ENCODE data around the gene OPN3.

OPN3 gene

DNA sequence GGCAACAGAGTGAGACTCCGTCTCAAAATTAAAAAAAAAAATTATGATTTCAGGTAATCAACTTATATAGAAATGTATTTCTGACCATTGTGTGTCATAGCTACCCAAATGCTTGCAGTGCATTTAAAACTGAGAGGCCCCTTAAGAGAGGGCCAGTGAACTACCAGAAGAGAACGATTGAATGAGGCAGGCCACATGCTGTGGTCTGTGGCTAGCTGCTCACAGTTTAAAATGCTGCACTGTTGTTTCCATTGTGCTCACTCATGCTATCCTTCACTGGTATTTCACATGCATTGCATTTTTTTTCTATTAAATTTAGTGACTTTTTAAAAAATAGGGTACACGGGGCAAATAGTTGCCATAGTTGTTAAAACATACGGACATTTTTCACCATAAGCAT is 26.0 kb downstream of the OPN3 start:
- Mint-ChIP-seq H3K4me1 (no peaks in the 10 kb centered on the region), H3K27ac (no peak overlapping the region), H3K4me3 (no peak overlapping the region), H3K27me3 (no peaks in the 10 kb centered on the region), H3K9me3 (no peaks in the 10 kb centered on the region), H3K36me3 (no peaks in the 10 kb centered on the region)

GRCh38 chr1:241612533-241613477 is 27.4 kb downstream of the OPN3 start:
- Mint-ChIP-seq H3K27me3 (no peaks in the 10 kb centered on the region), H3K4me1 (no peaks in the 10 kb centered on the region), H3K4me3 (no peak overlapping the region), H3K36me3 (no peaks in the 10 kb centered on the region), H3K27ac (no peak overlapping the region), H3K9me3 (no peaks in the 10 kb centered on the region)

- Mint-ChIP-seq H3K9me3 (no peaks in the 10 kb centered on the region), H3K27ac (no peak overlapping the region), H3K4me3 (no peak overlapping the region), H3K36me3 (no peaks in the 10 kb centered on the region), H3K27me3 (no peaks in the 10 kb centered on the region), H3K4me1 (no peaks in the 10 kb centered on the region)
These were observed 28.4 kb downstream of the OPN3 start for GRCh38 chr1:241611736-241612135.

- no peaks in the 10 kb centered on the region for H3K27me3 Mint-ChIP-seq
- no peaks in the 10 kb centered on the region for H3K36me3 Mint-ChIP-seq
- no peaks in the 10 kb centered on the region for H3K4me1 Mint-ChIP-seq
- H3K4me3 Mint-ChIP-seq: no peak overlapping the region
- no peaks in the 10 kb centered on the region for H3K9me3 Mint-ChIP-seq
- no peak overlapping the region for H3K27ac Mint-ChIP-seq
These were observed 29.1 kb downstream of the OPN3 start for GRCh38 chr1:241611063-241611462.

GRCh38 chr1:241610056-241610815 is 29.9 kb downstream of the OPN3 start:
- Mint-ChIP-seq H3K4me1 (no peaks in the 10 kb centered on the region), H3K36me3 (no peaks in the 10 kb centered on the region), H3K9me3 (no peaks in the 10 kb centered on the region), H3K27me3 (no peaks in the 10 kb centered on the region), H3K27ac (no peak overlapping the region), H3K4me3 (no peak overlapping the region)

GRCh38 chr1:241608379-241609033 is 31.7 kb downstream of the OPN3 start:
- Mint-ChIP-seq H3K4me3 (no peak overlapping the region), H3K27me3 (no peaks in the 10 kb centered on the region), H3K9me3 (no peaks in the 10 kb centered on the region), H3K4me1 (no peaks in the 10 kb centered on the region), H3K36me3 (peaks cover 2% of the 10 kb centered on the region), H3K27ac (no peak overlapping the region)

DNA sequence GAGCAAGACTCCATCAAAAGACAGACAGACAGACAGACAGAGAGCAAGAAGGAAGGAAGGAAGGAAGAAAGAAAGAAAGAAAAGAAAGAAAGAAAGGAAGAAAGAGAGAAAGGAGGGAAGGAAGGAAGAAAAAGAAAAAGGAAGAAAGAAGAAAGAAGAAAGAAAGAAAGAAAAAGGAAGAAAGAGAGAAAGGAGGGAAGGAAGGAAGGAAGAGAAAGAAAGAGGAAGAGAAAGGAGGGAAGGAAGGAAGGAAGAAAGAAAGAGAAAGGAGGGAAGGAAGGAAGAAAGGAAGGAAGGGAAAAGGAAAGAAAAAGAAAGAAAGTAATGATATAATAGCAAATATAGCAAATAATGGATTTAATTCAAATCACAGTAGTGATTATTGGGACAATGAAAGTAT is 32.7 kb downstream of the OPN3 start:
- Mint-ChIP-seq H3K27me3 (no peaks in the 10 kb centered on the region), H3K36me3 (peaks cover 8% of the 10 kb centered on the region), H3K4me3 (no peak overlapping the region), H3K9me3 (no peaks in the 10 kb centered on the region), H3K27ac (no peak overlapping the region), H3K4me1 (no peaks in the 10 kb centered on the region)

DNA sequence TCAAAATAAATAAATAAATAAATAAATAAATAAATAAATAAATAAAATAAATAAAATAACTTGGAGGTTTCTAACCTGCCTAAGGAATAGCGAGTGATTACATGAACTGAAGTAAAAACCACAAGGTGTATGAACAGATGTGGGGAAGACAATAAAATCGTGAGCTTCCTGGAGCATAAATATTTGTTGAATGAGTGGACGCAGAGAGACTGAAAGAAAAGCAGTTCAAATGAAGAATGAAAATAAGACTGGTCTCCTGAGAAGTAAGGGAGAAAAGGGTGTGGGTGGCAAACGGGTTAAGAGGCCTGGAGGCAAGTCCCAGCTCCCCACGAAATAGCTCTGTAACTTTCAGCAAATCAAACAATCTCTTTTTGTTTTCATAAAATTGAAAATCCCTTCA is 33.6 kb downstream of the OPN3 start:
- Mint-ChIP-seq H3K27ac (no peak overlapping the region), H3K36me3 (peaks cover 14% of the 10 kb centered on the region), H3K4me1 (no peaks in the 10 kb centered on the region), H3K4me3 (no peak overlapping the region), H3K27me3 (no peaks in the 10 kb centered on the region), H3K9me3 (no peaks in the 10 kb centered on the region)

DNA sequence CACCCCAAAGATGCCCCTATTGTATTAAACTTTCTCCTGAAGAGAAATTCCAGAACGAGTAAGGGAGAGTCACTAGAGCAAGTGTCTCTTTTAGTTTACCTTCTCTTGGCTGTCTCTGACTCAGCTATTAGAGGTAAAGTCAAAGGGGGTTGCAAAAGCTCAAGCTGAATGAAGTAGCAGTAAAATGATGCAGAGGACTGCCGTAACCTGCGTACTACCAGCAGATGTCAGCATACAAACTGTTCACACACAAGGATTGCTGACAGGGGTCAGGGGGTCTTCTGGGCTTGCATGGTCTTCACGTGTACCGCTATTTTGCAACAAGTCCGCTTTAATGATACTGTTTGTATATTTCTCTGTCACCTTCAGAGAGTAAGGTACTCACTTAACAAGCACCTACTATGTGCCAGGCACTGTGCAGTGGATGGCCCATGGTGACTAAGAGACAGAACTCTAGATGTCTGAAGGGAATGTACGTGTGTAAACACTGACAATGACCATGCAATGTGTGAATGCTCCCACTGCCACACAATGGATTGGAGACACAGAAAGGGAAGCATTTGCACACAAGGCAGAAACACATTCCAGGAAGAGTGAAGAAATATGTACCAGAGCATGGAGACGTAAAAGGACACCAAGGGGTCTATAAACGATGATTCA is 34.9 kb downstream of the OPN3 start:
- Mint-ChIP-seq H3K36me3 (peaks cover 20% of the 10 kb centered on the region), H3K4me1 (no peaks in the 10 kb centered on the region), H3K9me3 (no peaks in the 10 kb centered on the region), H3K27me3 (no peaks in the 10 kb centered on the region), H3K27ac (no peak overlapping the region), H3K4me3 (no peak overlapping the region)

- Mint-ChIP-seq H3K27me3 (no peaks in the 10 kb centered on the region), H3K4me1 (no peaks in the 10 kb centered on the region), H3K9me3 (no peaks in the 10 kb centered on the region), H3K36me3 (peaks cover 20% of the 10 kb centered on the region), H3K4me3 (no peak overlapping the region), H3K27ac (no peak overlapping the region)
These were observed 36.4 kb downstream of the OPN3 start for GRCh38 chr1:241603731-241604245.

DNA sequence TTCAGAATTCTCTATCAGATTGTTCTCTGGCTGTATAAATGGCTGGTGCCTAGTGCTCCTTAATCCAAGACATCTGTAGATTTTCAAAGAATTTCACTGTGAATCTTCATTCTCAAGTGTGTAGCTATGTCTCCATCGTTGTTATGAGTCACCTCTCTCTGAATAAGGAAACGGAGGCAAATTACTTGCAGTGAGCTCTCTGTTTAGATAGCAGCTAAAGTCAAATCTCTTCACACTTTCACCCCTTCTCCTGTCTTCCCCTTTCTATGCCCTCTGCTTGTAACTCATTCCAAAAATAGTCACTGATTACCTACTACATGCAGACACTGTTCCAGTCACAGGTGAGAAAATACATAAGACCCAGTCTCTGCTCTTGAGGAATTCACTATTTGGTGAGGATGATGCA is 39.7 kb downstream of the OPN3 start:
- H3K36me3 Mint-ChIP-seq: peaks cover 24% of the 10 kb centered on the region
- no peaks in the 10 kb centered on the region for H3K9me3 Mint-ChIP-seq
- H3K27me3 Mint-ChIP-seq: no peaks in the 10 kb centered on the region
- no peak overlapping the region for H3K4me3 Mint-ChIP-seq
- H3K27ac Mint-ChIP-seq: no peak overlapping the region
- H3K4me1 Mint-ChIP-seq: no peaks in the 10 kb centered on the region

- H3K4me3 Mint-ChIP-seq: no peak overlapping the region
- no peaks in the 10 kb centered on the region for H3K9me3 Mint-ChIP-seq
- H3K36me3 Mint-ChIP-seq: peaks cover 28% of the 10 kb centered on the region
- H3K27ac Mint-ChIP-seq: no peak overlapping the region
- H3K4me1 Mint-ChIP-seq: no peaks in the 10 kb centered on the region
- no peaks in the 10 kb centered on the region for H3K27me3 Mint-ChIP-seq
These were observed 41.9 kb downstream of the OPN3 start for GRCh38 chr1:241598249-241598648.

DNA sequence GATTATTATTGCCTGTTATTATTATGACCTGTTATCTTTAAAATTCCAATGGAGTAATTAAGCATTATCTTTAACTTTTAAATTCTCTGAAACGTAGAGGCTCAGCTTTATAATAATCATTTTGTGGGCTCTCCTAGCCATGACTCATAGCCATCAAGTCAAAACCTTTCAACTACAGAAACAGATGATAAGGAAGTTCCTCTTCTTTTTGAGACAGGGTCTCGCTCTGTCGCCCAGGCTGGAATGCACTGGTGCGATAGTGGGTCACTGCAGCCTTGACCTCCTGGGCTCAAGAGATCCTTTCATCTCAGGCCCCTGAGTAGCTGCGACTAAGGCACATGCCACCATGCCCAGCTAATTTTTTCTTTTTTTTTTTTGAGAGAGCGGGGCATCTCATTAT is 43.5 kb downstream of the OPN3 start:
- no peaks in the 10 kb centered on the region for H3K9me3 Mint-ChIP-seq
- peaks cover 20% of the 10 kb centered on the region for H3K36me3 Mint-ChIP-seq
- no peaks in the 10 kb centered on the region for H3K27me3 Mint-ChIP-seq
- H3K4me1 Mint-ChIP-seq: peaks cover 8% of the 10 kb centered on the region
- H3K27ac Mint-ChIP-seq: no peak overlapping the region
- H3K4me3 Mint-ChIP-seq: no peak overlapping the region

GRCh38 chr1:241593186-241593585 is 47.0 kb downstream of the OPN3 start:
- Mint-ChIP-seq H3K36me3 (peaks cover 13% of the 10 kb centered on the region), H3K4me3 (no peak overlapping the region), H3K27me3 (no peaks in the 10 kb centered on the region), H3K4me1 (peaks cover 8% of the 10 kb centered on the region), H3K9me3 (no peaks in the 10 kb centered on the region), H3K27ac (peak overlapping the region; percentile 77)

- Mint-ChIP-seq H3K27ac (peak overlapping the region; percentile 71), H3K27me3 (no peaks in the 10 kb centered on the region), H3K9me3 (no peaks in the 10 kb centered on the region), H3K4me1 (peaks cover 8% of the 10 kb centered on the region), H3K4me3 (no peak overlapping the region), H3K36me3 (peaks cover 9% of the 10 kb centered on the region)
These were observed 47.8 kb downstream of the OPN3 start for GRCh38 chr1:241592273-241592958.

Data from activated naive CD4-positive, alpha-beta T cell treated with anti-CD3 and anti-CD28 coated beads, Interleukin-2, amount 50 U/mL, for 24 hours (primary cell).